Right cardiac atrium (tissue), 5 donors: ENCODE measurements around the gene KMO. TPM values are rescaled to one million over a fixed set of nuclear protein-coding genes. Genes with fewer than 3 reads are reported as not detected.
A peak's percentile ranks its signal among the peaks of the same experiment; 100 is the strongest.

Experiments
- ATAC-seq, 2 donors: fragments of 200-7000 bp; cut with Tn5 transposase; one replicate each; pipeline versions ENCODE4 v1.8.0 to v1.9.1; 2020; ENCODE audit warnings: moderate library complexity in 2 of 2, mild to moderate bottlenecking in 1 of 2
- DNase-seq, 3 donors: peaks; one replicate each; pipeline ENCODE4 v3.0.0-alpha.2; 2020
- H3K27ac ChIP-seq: one replicate; pipeline ENCODE4 v1.5.1; 2013; ENCODE audit warnings: mild to moderate bottlenecking, low read length, control low read depth, moderate library complexity
- H3K27me3 ChIP-seq: one replicate; pipeline ENCODE4 v1.6.1; 2013; ENCODE audit not compliant: control insufficient read depth, insufficient read depth
- H3K4me1 ChIP-seq: one replicate; pipeline ENCODE4 v1.6.1; 2013; ENCODE audit warnings: low read length; ENCODE audit not compliant: control insufficient read depth, insufficient read depth
- H3K4me3 ChIP-seq: one replicate; pipeline ENCODE4 v1.5.1; 2013; ENCODE audit warnings: low read length, control low read depth
- H3K9me3 ChIP-seq: one replicate; pipeline ENCODE4 v1.6.1; 2013; ENCODE audit warnings: low read length; ENCODE audit not compliant: control insufficient read depth
- WGBS: extraction: QIAGEN DNeasy Blood & Tissue Kit; methylation state at CpG from one replicate; pipeline ENCODE4 v1.1.7; 2013; 5-methylcytosine and 5-hydroxymethylcytosine counted together
- intact Hi-C, 4 donors: fragments of 100-400 bp; cut with DNase I; formaldehyde crosslinking; loops; one replicate each; pipeline versions ENCODE4 v1.11.0 to v1.14.0; 2022 to 2023
- polyA plus RNA-seq: library from polyadenylated mRNA; stranded (reverse); fragments of 200-250 nt; gene quantifications from one replicate; pipeline ENCODE4 v1.2.3, GENCODE V29; 2013
- total RNA-seq, 4 donors: library from RNA; stranded (reverse); fragmentation: NEBNext Ultra II Directional; extraction: Animal tissue kit (Norgen Biotek cat#: 25700); gene quantifications; one replicate each; pipeline ENCODE4 v1.2.1, GENCODE V29; 2021
- donor health status: healthy with polysubstance abuse.
- donor health status: DM: no; HTN: yes; CAD: no.
- donor health status: DM: no; HTN: no; CAD: no.
- donor health status: DM: no; HTN: yes; CAD: no; lungs with severe emphysema.
- donor health status: DM: yes; HTN: yes; CAD: no.

The KMO gene
- total and polyA plus RNA-seq, 5 donors, result 0.29 to 1.5 (median 0.65) TPM

GRCh38 chr1:241612533-241613477 lies 80.6 kb downstream of the KMO start:
- WGBS, result 72% methylated on average over 9 of the region's 9 CpGs
- no peak for DNase-seq
- no peak overlapping the region for H3K4me3 ChIP-seq
- ATAC-seq, result no peak
- H3K27me3 ChIP-seq, result no peaks in the 10 kb centered on the region
- no peaks in the 10 kb centered on the region for H3K9me3 ChIP-seq
- no peak overlapping the region for H3K27ac ChIP-seq
- intact Hi-C loops, result loop anchor here in 3 of 4 donors (10.0 kb wide), 4 partner anchors 78 to 392 kb away; partner anchors contain the start of gene KMO (in 1 of the 3)
- H3K4me1 ChIP-seq, result no peaks in the 10 kb centered on the region

- Histone ChIP-seq H3K4me3 (no peak overlapping the region), H3K4me1 (no peaks in the 10 kb centered on the region), H3K9me3 (no peaks in the 10 kb centered on the region), H3K27me3 (no peaks in the 10 kb centered on the region), H3K27ac (no peak overlapping the region)
- no peak for DNase-seq
- WGBS, result 92% methylated on average over 4 of the region's 4 CpGs
- intact Hi-C loops, result loop anchor here in 3 of 4 donors (10.0 kb wide), 4 partner anchors 79 to 391 kb away; partner anchors contain the start of gene KMO (in 1 of the 3)
- ATAC-seq, result no peak
These were observed 82.0 kb downstream of the KMO start for GRCh38 chr1:241614144-241614543.

DNA sequence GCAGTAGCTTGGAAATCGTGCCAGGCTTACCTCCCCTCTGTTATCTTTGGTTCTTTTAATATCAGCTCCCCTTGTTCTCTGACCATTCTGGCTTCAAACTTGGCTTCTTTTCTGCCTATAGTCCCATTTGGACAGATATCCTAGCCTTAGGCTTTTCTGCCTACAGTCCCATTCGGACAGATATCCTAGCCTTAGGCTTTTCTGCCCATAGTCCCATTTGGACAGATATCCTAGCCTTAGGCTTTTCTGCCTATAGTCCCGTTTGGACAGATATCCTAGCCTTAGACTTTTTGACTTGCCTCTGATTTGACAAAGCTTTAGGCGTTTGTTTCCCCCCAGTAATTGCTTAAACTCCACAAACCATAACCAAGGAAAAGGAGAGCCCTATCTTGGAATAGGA lies 82.4 kb downstream of the KMO start:
- H3K4me1 ChIP-seq, result no peaks in the 10 kb centered on the region
- H3K27ac ChIP-seq, result no peak overlapping the region
- H3K4me3 ChIP-seq, result no peak overlapping the region
- intact Hi-C loops, result loop anchor here in 3 of 4 donors (10.0 kb wide), 4 partner anchors 80 to 390 kb away; partner anchors contain the start of gene KMO (in 1 of the 3)
- ATAC-seq (no peak), DNase-seq (no peak)
- 80% methylated on average over 4 of the region's 4 CpGs for WGBS
- H3K27me3 ChIP-seq, result no peaks in the 10 kb centered on the region
- no peaks in the 10 kb centered on the region for H3K9me3 ChIP-seq

GRCh38 chr1:241615043-241615974 lies 83.1 kb downstream of the KMO start:
- WGBS, result 89% methylated on average over 8 of the region's 8 CpGs
- intact Hi-C loops, result loop anchor here in 3 of 4 donors (10.0 kb wide), 4 partner anchors 81 to 389 kb away; partner anchors contain the start of gene KMO (in 1 of the 3)
- no peak for DNase-seq
- H3K27me3 ChIP-seq, result no peaks in the 10 kb centered on the region
- no peak overlapping the region for H3K4me3 ChIP-seq
- H3K9me3 ChIP-seq, result no peaks in the 10 kb centered on the region
- H3K4me1 ChIP-seq, result no peaks in the 10 kb centered on the region
- no peak overlapping the region for H3K27ac ChIP-seq
- ATAC-seq, result no peak

- peaks cover 1% of the 10 kb centered on the region for H3K4me1 ChIP-seq
- ATAC-seq (no peak), DNase-seq (no peak)
- no peaks in the 10 kb centered on the region for H3K9me3 ChIP-seq
- H3K27me3 ChIP-seq, result no peaks in the 10 kb centered on the region
- intact Hi-C loops, result loop anchor here in 3 of 4 donors (10.0 kb wide), 4 partner anchors 83 to 387 kb away; partner anchors contain the start of gene KMO (in 1 of the 3)
- WGBS, result 97% methylated on average over 7 of the region's 7 CpGs
- H3K4me3 ChIP-seq, result no peak overlapping the region
- no peak overlapping the region for H3K27ac ChIP-seq
These were observed 85.2 kb downstream of the KMO start for GRCh38 chr1:241617426-241617825.

DNA sequence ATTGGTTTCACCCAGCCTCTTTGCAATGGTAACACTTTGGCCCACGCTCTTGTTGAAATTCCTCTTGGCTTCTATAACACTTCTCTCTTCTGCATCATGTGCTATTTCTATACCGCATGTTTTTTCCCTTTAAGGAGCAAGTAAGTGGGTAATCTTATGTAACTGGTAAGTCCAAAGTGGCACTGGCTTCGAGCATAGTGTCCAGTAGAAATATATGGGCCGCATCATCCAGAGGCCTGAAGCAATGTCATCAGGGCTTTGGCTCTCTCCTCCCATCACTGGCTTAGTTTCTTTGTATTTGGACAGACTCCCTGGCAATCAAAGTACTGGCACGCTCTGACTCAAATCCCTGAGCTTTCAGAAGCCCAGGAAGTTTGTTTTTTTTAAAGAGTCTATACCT lies 90.5 kb downstream of the KMO start:
- Histone ChIP-seq H3K27ac (no peak overlapping the region), H3K4me3 (no peak overlapping the region), H3K4me1 (peaks cover 1% of the 10 kb centered on the region), H3K9me3 (no peaks in the 10 kb centered on the region), H3K27me3 (no peaks in the 10 kb centered on the region)
- ATAC-seq, result peak; percentile 35 to 77
- no peak for DNase-seq
- intact Hi-C loops, result loop anchor here in 1 of 4 donors (10.0 kb wide), 1 partner anchor 88 kb away; the partner anchor contains the start of gene KMO
- WGBS, result 70% methylated on average over 5 of the region's 5 CpGs

DNA sequence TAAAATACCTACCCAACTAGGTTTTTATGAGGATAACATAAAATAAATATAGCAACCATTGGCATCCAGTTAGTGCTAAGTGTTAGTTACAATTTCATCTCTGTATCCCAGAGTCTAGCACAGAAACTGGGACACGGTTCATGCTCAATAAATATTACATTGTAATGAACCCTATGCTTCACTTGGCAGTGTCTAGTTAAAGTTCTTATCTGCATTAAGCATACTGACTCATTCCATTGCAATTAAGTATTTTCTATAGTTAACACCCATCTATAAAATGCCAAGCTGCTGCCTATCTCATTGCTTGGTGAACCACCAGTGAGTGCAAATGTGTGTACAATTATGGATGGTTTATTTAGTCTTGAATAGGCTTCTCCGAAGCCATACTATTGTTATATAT lies 92.8 kb downstream of the KMO start:
- ATAC-seq (no peak), DNase-seq (no peak)
- Histone ChIP-seq H3K4me1 (peaks cover 1% of the 10 kb centered on the region), H3K27me3 (no peaks in the 10 kb centered on the region), H3K4me3 (no peak overlapping the region), H3K9me3 (no peaks in the 10 kb centered on the region), H3K27ac (no peak overlapping the region)
- 81% methylated on average over 2 of the region's 2 CpGs for WGBS
- intact Hi-C loops, result loop anchor here in 1 of 4 donors (10.0 kb wide), 1 partner anchor 90 kb away; the partner anchor contains the start of gene KMO

DNA sequence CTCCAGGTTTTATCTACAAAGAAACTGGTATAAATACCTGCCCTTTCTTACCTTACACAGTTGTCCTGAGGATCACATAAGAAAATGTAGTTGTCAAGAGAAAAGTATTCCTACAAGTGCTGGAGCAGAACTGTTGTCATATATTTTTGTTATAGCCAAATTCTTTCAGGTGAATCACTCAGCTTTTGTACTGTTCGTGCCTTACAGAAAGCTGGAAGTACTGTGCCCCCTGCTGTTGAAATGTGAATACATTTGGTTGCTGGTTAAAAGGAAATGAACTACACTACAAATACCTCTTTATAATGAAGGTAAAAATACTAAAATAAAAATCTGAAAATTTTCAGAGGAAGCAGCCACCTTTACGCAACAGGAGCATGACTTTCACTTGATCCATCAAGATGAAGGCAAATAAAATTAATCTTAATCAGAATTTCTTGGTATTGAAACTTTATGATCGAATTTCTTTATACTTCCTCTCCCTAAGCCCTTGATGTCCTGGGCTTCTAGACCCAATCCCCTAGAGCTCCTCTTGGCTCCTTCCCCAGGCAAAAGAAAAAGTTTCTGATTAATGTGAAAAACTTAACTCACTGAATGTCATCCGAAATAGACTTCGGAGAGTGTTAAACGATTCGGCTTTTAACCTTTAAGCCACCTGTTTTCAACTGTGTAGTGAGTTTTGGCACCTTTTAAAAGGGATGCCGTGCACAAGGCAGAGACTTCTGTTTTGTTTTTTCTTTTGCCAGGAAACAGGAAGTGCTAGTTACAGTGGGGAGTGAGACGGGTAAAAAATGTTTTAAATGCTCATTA lies 95.5 kb downstream of the KMO start:
- intact Hi-C loops, result loop anchor here in 1 of 4 donors (10.0 kb wide), 1 partner anchor 93 kb away; the partner anchor contains the start of gene KMO
- ATAC-seq, result peak in 1 of 2 donors; percentile 33
- H3K4me3 ChIP-seq, result no peak overlapping the region
- H3K27ac ChIP-seq, result no peak overlapping the region
- H3K4me1 ChIP-seq, result no peaks in the 10 kb centered on the region
- no peaks in the 10 kb centered on the region for H3K27me3 ChIP-seq
- no peaks in the 10 kb centered on the region for H3K9me3 ChIP-seq
- DNase-seq, result no peak
- 35% methylated on average over 9 of the region's 9 CpGs for WGBS

DNA sequence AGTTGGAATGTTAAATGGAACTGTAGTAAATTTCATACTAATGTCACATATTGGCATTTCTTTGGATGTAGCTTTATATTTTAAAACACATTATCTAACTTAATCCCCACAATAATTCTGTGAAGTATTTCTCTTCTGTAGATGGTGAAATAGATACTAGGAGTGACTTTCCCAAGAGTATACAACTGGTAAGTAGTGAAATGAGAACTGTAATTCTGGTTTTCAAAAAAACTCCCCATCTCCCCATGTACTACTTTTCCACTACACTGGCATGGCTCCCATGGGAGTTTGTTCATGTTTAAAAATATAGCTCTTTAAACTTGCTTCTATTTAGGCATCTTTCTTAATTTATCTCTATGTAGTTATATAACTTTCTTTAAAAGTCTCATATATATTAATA lies 97.8 kb downstream of the KMO start:
- Histone ChIP-seq H3K27me3 (no peaks in the 10 kb centered on the region), H3K4me1 (no peaks in the 10 kb centered on the region), H3K9me3 (no peaks in the 10 kb centered on the region), H3K27ac (no peak overlapping the region), H3K4me3 (no peak overlapping the region)
- intact Hi-C loops, result no loop called here
- ATAC-seq, result no peak
- DNase-seq, result no peak

DNA sequence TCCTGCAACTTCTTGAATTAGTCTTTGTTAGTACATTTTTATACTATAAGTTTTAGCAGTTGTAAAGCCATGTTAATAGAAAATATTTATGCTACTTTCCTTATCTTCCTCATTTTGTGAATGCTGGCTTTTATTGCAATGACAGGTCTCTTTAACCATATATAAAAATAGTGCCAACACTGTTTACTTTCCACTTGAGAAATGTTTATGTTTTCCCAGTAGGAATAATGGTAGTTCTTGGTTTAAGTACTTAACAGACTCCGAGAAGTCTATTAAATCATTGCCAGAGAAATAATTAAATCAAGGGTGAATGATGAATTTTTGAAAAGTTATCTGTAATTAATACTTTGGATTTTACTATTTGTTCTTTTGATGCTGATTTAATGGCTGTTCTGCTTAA lies 98.3 kb downstream of the KMO start:
- Histone ChIP-seq H3K4me3 (no peak overlapping the region), H3K27me3 (no peaks in the 10 kb centered on the region), H3K27ac (no peak overlapping the region), H3K9me3 (no peaks in the 10 kb centered on the region), H3K4me1 (no peaks in the 10 kb centered on the region)
- 94% methylated on average over 1 of the region's 1 CpG for WGBS
- DNase-seq, result no peak
- intact Hi-C loops, result no loop called here
- no peak for ATAC-seq
